Kidney (tissue), 14 donors: ENCODE measurements around the gene FBXW12. TPM values are rescaled to one million over a fixed set of nuclear protein-coding genes. Genes with fewer than 3 reads are reported as not detected.

Experiments
- DNase-seq, 5 donors: peaks; one replicate each; pipeline ENCODE4 v3.0.0-alpha.2; 2013 to 2020
- FAIRE-seq: peaks from 2 replicates; lab custom pipeline; 2012; peaks lifted over from hg19 to GRCh38; lab: Jason Lieb, UNC
- H3K27ac ChIP-seq, 2 donors: one replicate each; pipeline ENCODE4 v1.7.0; 2013; ENCODE audit warnings: low read depth in 2 of 2, low read length in 2 of 2, inconsistent platforms in 1 of 2
- H3K27me3 ChIP-seq: one replicate; pipeline ENCODE4 v1.7.1; 2013; ENCODE audit warnings: low read length, inconsistent platforms; ENCODE audit not compliant: control insufficient read depth, insufficient read depth
- H3K36me3 ChIP-seq, 3 donors: one replicate each; pipeline versions ENCODE4 v1.7.0 to v1.7.1; 2013; ENCODE audit warnings: low read length in 3 of 3, control low read depth in 1 of 3, inconsistent platforms in 1 of 3; ENCODE audit not compliant: insufficient read depth in 3 of 3, control insufficient read depth in 2 of 3
- H3K4me1 ChIP-seq, 3 donors: one replicate each; pipeline versions ENCODE4 v1.7.0 to v1.7.1; 2013; ENCODE audit warnings: low read length in 3 of 3, inconsistent platforms in 1 of 3, low read depth in 1 of 3; ENCODE audit not compliant: control insufficient read depth in 2 of 3, insufficient read depth in 2 of 3
- H3K4me3 ChIP-seq, 3 donors: one replicate each; pipeline versions ENCODE4 v1.7.0 to v1.8.1; 2013; ENCODE audit warnings: low read length in 3 of 3, control low read depth in 1 of 3, inconsistent platforms in 1 of 3
- H3K9ac ChIP-seq, 3 donors: one replicate each; pipeline versions ENCODE4 v1.7.0 to v1.7.1; 2013; ENCODE audit warnings: low read length in 3 of 3, control low read depth in 1 of 3, inconsistent platforms in 1 of 3
- H3K9me3 ChIP-seq, 3 donors: one replicate each; pipeline versions ENCODE4 v1.7.0 to v1.7.1; 2013; ENCODE audit warnings: low read length in 3 of 3, control low read depth in 1 of 3, inconsistent platforms in 1 of 3; ENCODE audit not compliant: control insufficient read depth in 2 of 3, insufficient read depth in 1 of 3
- CTCF ChIP-seq: IDR thresholded peaks from 3 replicates; pipeline ENCODE4 v1.5.1; 2012; ENCODE audit warnings: mild to moderate bottlenecking, moderate library complexity, borderline replicate concordance; ENCODE audit not compliant: insufficient read depth; ENCODE audit errors: extremely low read depth
- intact Hi-C: fragments of 100-400 bp; cut with DNase I; formaldehyde crosslinking; loops from one replicate; pipeline ENCODE4 v1.11.1; 2022
- polyA plus RNA-seq: library from polyadenylated mRNA; stranded (reverse); fragments of 350-450 nt; fragmentation: Illumina TruSeq; extraction: RNeasy Lipid Tissue Mini Kit (QIAGEN cat#74804); gene quantifications from one replicate; pipeline ENCODE4 v1.2.3, GENCODE V29; 2014; ENCODE audit warnings: low read depth, low replicate concordance; ENCODE audit not compliant: insufficient read depth
- total RNA-seq: library from RNA; stranded (reverse); fragmentation: NEBNext Ultra II Directional; extraction: Animal tissue kit (Norgen Biotek cat#: 25700); gene quantifications from one replicate; pipeline ENCODE4 v1.2.1, GENCODE V29; 2021
- donor health status: control.
- donor health status: control.
- donor health status: control.
- donor health status: control.
- donor health status: control.
- donor health status: DM: yes; HTN: yes; CAD: no.
- donor health status: Normal renal cell carcinoma (clear cell type).

Gene FBXW12
- total and polyA plus RNA-seq, 2 donors from 2014 or later = not detected

- Histone ChIP-seq H3K27ac (peak overlapping the region; percentile 91 to 94), H3K9ac (peak overlapping the region; percentile 42 to 76 (median 76)), H3K4me3 (peak overlapping the region; percentile 47 to 76 (median 75)), H3K4me1 (peaks cover 2 to 73% (median 39%) of the 10 kb centered on the region in 3 donors), H3K36me3 (peaks cover 0 to 6% (median 0%) of the 10 kb centered on the region in 3 donors), H3K27me3 (no peaks in the 10 kb centered on the region), H3K9me3 (no peaks in the 10 kb centered on the region)
- intact Hi-C loops = no loop called here
- no peak for FAIRE-seq
- DNase-seq = no peak
- no peak for TF ChIP-seq CTCF
Observed at GRCh38 chr3:48428088-48428571, 56.1 kb downstream of the FBXW12 start.

GRCh38 chr3:48428572-48429316, 56.7 kb downstream of the FBXW12 start:
- H3K36me3 ChIP-seq = peaks cover 0 to 6% (median 0%) of the 10 kb centered on the region in 3 donors
- DNase-seq = peak; percentile 80 to 89 (median 88)
- FAIRE-seq = no peak

GRCh38 chr3:48429317-48429959, 57.4 kb downstream of the FBXW12 start:
- Histone ChIP-seq H3K9me3 (no peaks in the 10 kb centered on the region), H3K27ac (peak overlapping the region; percentile 88 to 94), H3K4me1 (peaks cover 3 to 75% (median 51%) of the 10 kb centered on the region in 3 donors), H3K36me3 (peaks cover 0 to 2% (median 0%) of the 10 kb centered on the region in 3 donors), H3K27me3 (no peaks in the 10 kb centered on the region), H3K9ac (peak overlapping the region in 2 of 3 donors; percentile 51 to 76), H3K4me3 (peak overlapping the region; percentile 43 to 76 (median 56))
- TF ChIP-seq CTCF = no peak
- intact Hi-C loops = no loop called here
- FAIRE-seq (no peak), DNase-seq (peak; percentile 77 to 94 (median 86))

More at GRCh38 chr3:48428572-48429316, 56.7 kb downstream of the FBXW12 start:
- Histone ChIP-seq H3K4me3 (peak overlapping the region; percentile 47 to 76 (median 75)), H3K9me3 (no peaks in the 10 kb centered on the region), H3K27me3 (no peaks in the 10 kb centered on the region), H3K4me1 (peaks cover 3 to 73% (median 44%) of the 10 kb centered on the region in 3 donors), H3K9ac (peak overlapping the region; percentile 21 to 76 (median 76)), H3K27ac (peak overlapping the region; percentile 91 to 94)
- intact Hi-C loops = no loop called here
- TF ChIP-seq CTCF = no peak
